ENCODE data around the gene CUBN. TPM values are rescaled to one million over a fixed set of nuclear protein-coding genes. Genes with fewer than 3 reads are reported as not detected.
A peak's percentile ranks its signal among the peaks of the same experiment; 100 is the strongest.

Gene CUBN
- total and polyA plus RNA-seq, 9 of the 15 experiments (the other 6 are each of a cell fraction or from before 2014, with no cell fraction given), result 0.04 to 0.33 (median 0.09) TPM

- CTCF ChIA-PET (ENCODE audit: low intra/inter-chr PET ratio), result no interaction called here
- H3K27me3 ChIP-seq (ENCODE audit: control insufficient read depth in 2 of 2, insufficient read depth in 2 of 2, low read length in 2 of 2), result no peaks in the 10 kb centered on the region
- no peak overlapping the region for H3K4me3 ChIP-seq
- H3K27ac ChIP-seq (ENCODE audit: extremely low read depth, low read depth, low read length), result no peak overlapping the region
- in situ Hi-C loops (cut with MboI) (no loop called here), intact Hi-C loops (cut with micrococcal nuclease) (no loop called here)
- BruUV-seq (replicated peaks), result no TSS peak
- DNase-seq (ENCODE audit: extremely low read depth in 1 of 4, low spot score in 3 of 4) (no peak), ATAC-seq (no peak), FAIRE-seq (no peak)
- POLR2A ChIA-PET, result no interaction called here
- no peak overlapping the region for H2AFZ ChIP-seq (ENCODE audit: low read depth, low read length)
- no peaks in the 10 kb centered on the region for H4K20me1 ChIP-seq (replicated peaks; ENCODE audit: control insufficient read depth, insufficient read depth, low read length)
- H3K4me1 ChIP-seq (replicated peaks in 1 of 2; ENCODE audit: control insufficient read depth in 2 of 2, insufficient read depth in 2 of 2, low read length in 2 of 2), result no peaks in the 10 kb centered on the region
- H3K9me3 ChIP-seq (replicated peaks; ENCODE audit: control insufficient read depth, insufficient read depth, low read depth, low read length), result no peaks in the 10 kb centered on the region
- no peak overlapping the region for H3K9ac ChIP-seq (ENCODE audit: insufficient read depth in 1 of 2, low read depth in 2 of 2, low read length in 2 of 2)
- 9% methylated on average over 5 of the region's 5 CpGs for WGBS (ENCODE audit: insufficient coverage, low coverage, missing lambda C conversion rate)
- no peaks in the 10 kb centered on the region for H3K36me3 ChIP-seq (ENCODE audit: control insufficient read depth, insufficient read depth, low read length)
- H3K79me2 ChIP-seq (ENCODE audit: control insufficient read depth, insufficient read depth, low read length), result no peaks in the 10 kb centered on the region
- no peaks in the 10 kb centered on the region for H3K9me1 ChIP-seq (ENCODE audit: control insufficient read depth, insufficient read depth, low read length)
- TF ChIP-seq TEAD1 (CRISPR knock-in tag; IDR thresholded peaks at IDR 0.05) (no peak), MEIS2 (IDR thresholded peaks at IDR 0.05; ENCODE audit: partially characterized antibody) (peak; percentile 88), PKNOX1 (IDR thresholded peaks at IDR 0.05) (peak; percentile 72), PBX2 (CRISPR knock-in tag; IDR thresholded peaks at IDR 0.05; ENCODE audit: low read depth) (no peak), PBX2 (tag; conservative IDR thresholded peaks at IDR 0.05; ENCODE audit: low read depth) (0 out of 2 replicates have a peak, but pooled peaks have one; percentile 30), HMG20A (CRISPR knock-in tag; conservative IDR thresholded peaks at IDR 0.05) (no peak), ZKSCAN3 (CRISPR knock-in tag; IDR thresholded peaks at IDR 0.05) (no peak), CTBP1 (IDR thresholded peaks at IDR 0.05; ENCODE audit: borderline replicate concordance) (no peak), HDAC3 (IDR thresholded peaks at IDR 0.05; ENCODE audit: borderline replicate concordance, partially characterized antibody) (no peak), MAX (CRISPR knock-in tag; IDR thresholded peaks at IDR 0.05) (no peak), POLR2A (conservative IDR thresholded peaks at IDR 0.05) (no peak), TAF15 (IDR thresholded peaks at IDR 0.05; ENCODE audit: low read depth, low read length) (no peak), ZKSCAN1 (IDR thresholded peaks at IDR 0.05; ENCODE audit: low read depth, low read length) (no peak), MBD2 (IDR thresholded peaks at IDR 0.05; ENCODE audit: borderline replicate concordance, low read depth) (no peak)
- TF ChIP-seq, protein P1, sequence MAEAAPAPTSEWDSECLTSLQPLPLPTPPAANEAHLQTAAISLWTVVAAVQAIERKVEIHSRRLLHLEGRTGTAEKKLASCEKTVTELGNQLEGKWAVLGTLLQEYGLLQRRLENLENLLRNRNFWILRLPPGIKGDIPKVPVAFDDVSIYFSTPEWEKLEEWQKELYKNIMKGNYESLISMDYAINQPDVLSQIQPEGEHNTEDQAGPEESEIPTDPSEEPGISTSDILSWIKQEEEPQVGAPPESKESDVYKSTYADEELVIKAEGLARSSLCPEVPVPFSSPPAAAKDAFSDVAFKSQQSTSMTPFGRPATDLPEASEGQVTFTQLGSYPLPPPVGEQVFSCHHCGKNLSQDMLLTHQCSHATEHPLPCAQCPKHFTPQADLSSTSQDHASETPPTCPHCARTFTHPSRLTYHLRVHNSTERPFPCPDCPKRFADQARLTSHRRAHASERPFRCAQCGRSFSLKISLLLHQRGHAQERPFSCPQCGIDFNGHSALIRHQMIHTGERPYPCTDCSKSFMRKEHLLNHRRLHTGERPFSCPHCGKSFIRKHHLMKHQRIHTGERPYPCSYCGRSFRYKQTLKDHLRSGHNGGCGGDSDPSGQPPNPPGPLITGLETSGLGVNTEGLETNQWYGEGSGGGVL (CRISPR knock-in tag; IDR thresholded peaks at IDR 0.05), result no peak
- no peak overlapping the region for H3K4me2 ChIP-seq (ENCODE audit: insufficient read depth, low read length)
Observed at GRCh38 chr10:16931930-16932329, 197.7 kb downstream of the CUBN start.

Measured in K562 (cell line).